HG03039 (cell line): ENCODE data around the gene INTS2.
A peak's percentile ranks its signal among the peaks of the same experiment; 100 is the strongest.
"Not testable (repeated sequence)": the region's sequence is repeated elsewhere in the genome, so short reads cannot be mapped to it uniquely, and the experiment has no call there.

Experiments used
- ATAC-seq: cut with Tn5 transposase; IDR thresholded peaks from one replicate; pipeline ENCODE4 v1.9.1; 2021; ENCODE audit warnings: mild to moderate bottlenecking, moderate library complexity; ENCODE audit not compliant: unreplicated experiment

Gene INTS2

DNA sequence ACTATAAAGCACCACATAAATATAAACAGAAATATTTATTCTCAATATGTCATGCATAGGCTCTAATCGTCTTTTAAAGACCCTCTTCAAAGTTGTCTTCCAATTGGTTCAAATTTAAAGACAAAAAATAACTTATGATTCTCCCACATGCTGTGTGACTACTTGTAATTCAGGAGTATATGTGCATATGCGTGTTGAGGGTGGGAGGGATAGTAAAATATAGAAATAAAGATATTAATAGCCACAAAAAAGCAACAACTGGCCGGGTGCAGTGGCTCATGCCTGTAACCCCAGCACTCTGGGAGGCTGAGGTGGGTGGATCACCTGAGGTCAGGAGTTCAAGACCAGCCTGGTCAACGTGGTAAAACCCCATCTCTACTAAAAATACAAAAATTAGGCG, 33.5 kb downstream of the INTS2 start:
- ATAC-seq, result not testable (repeated sequence)

DNA sequence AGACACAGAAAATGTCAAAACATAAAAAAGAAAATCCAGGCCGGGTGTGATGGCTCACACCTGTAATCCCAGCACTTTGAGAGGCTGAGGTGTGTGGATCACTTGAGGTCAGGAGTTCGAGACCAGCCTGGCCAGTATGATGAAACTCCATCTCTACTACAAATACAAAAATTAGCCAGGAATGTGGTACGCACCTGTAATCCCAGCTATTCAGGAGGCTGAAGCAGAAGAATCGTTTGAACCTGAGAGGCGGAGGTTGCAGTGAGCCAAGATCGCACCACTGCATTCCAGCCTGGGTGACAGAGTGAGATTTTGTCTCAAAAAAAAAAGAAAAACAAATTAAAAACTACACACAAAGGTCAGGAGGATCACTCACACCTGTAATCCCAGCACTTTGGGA, 40.0 kb downstream of the INTS2 start:
- not testable (repeated sequence) for ATAC-seq

- not testable (repeated sequence) for ATAC-seq
These were observed 41.9 kb downstream of the INTS2 start for GRCh38 chr17:61885865-61886264.

DNA sequence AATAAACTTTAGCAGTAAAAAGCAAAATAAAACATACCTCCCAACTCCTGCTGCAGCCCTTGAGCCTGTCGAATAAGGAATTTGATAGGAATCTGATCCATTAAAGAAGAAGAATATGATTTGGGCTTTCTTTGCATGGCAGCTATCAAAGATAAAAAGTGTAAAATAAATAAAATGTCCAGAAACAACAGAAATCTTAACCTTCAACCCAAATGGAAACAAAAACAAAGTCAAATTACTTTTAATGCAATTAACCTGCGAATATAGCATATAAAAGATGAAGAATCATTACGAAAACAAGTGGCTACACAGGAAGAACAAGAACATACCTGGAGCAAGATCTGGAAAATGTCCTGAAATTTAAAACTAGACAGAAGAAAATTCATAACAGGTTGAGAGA, 42.9 kb downstream of the INTS2 start:
- ATAC-seq, result no peak

DNA sequence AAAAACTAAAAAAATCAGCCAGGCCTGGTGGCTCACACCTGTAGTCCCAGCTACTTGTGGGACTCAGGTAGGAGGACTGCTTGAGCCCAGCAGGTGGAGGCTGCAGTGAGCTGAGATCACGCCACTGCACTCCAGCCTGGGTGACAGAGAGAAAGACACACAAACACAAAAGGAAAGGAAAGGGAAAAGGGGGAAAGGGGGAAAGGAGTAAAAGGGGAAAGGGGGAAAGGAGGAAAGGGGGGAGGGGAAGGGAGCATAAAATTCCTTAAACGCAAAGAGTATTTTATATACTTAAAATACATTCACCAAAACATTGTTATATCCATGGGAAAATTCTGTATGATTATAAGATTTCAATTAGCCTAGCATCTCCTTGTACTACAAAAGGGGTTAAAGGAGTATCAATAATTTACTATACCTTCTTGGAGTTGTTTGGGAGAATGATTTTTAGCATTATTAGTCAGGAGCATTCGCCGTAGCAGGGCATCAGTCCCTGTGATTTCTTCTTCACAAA, 47.1 kb downstream of the INTS2 start:
- ATAC-seq, result no peak

DNA sequence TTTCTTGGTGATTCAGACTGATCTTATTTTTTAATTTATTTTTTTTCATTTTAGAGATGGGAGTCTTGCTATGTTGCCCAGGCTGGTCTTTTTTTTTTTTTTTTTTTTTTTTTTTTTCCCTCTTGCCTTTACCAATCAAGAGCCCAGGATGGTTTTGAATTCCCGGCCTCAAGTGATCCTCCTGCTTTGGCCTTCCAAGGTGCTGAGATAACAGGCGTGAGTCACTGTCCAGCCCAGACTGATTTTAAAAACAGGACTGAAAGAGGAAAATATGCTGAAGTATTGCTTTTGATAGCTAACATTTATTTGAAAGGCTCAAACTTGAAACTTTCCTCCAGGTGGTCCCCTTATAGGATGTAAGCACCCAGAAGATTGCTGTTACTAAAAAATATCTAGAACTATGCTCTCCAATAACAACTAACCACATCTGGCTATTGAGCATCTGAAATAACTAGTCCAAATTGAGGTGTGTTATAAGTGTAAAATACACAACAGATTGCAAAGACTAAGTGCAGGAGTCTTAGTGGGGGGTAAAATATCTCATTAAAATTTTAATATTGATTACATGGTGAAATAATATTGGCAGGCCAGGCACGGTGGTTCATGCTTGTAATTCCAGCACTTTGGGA, 48.7 kb downstream of the INTS2 start:
- ATAC-seq, result no peak

DNA sequence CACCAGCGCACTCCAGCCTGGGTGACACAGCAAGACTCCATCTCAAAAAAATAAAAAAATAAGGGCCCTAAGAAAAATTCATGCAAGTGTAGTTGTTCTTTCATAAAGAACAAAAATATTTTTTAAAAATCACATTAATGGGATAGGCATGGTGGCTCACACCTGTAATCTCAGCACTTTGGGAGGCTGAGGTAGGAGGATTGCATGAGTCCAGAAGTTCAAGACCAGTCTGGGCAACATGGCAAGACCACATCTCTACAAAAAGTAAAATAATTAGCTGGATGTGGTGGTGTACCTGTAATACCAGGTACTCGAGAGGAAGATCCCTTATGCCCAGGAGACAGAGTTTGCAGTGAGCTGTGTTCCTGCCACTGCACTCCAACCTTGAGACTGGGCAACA, 49.3 kb downstream of the INTS2 start:
- ATAC-seq, result no peak

DNA sequence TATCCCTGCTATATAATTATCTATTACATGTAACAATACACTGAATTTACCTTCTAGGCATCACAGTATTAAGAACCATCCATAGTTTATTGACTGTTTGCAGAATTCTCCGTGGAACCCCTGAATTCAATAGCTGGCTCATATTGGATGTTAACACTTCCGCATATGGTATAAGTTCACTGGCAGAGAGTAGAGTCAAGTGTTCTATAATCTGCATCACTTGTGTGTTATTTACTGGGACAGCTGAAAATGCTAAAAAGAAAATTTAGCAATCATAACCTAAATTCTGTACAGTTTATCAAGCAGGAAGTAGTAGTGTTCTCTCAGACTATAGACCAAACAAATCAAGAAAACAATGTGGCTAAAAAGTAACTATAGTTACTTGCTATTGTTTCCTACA, 49.9 kb downstream of the INTS2 start:
- ATAC-seq, result no peak

- no peak for ATAC-seq
These were observed 52.0 kb downstream of the INTS2 start for GRCh38 chr17:61875804-61876203.

DNA sequence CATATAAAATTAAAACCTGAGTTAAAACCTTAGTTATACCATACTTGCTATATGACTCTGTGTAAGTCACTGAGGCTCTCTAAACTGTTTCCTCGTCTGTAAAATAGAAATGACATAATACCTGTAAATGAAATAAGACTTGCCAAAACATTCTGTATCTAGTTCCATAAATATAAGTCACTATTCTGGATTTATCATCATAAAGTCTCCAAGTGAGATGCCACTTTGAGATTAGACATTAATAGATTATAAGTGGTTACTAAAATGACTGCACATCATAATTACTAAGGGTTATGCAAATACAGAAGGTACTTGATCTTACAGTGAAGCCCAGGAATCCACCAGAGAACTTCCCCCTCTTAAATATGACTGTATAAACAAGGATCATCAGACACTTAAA, 52.5 kb downstream of the INTS2 start:
- ATAC-seq, result no peak

- ATAC-seq, result no peak
These were observed 53.7 kb downstream of the INTS2 start for GRCh38 chr17:61874075-61874474.

DNA sequence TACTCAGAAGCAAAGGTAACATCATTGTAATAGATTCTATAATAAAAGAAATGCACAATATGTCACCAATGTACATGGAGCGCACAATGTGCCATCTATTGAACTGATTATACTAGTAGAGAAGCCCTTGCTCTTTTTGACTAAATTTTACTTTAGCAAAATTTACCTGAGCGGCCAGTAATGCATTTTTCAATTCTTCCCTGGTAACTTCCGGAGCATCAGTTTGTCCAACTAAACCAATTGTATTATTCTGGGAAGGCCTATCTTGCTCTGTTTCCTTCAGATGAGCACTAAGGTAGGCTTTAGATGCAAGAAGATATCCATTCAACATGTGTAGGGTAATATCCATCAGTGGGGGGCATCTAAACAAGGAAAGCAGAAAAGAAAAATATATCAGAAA, 55.7 kb downstream of the INTS2 start:
- no peak for ATAC-seq

DNA sequence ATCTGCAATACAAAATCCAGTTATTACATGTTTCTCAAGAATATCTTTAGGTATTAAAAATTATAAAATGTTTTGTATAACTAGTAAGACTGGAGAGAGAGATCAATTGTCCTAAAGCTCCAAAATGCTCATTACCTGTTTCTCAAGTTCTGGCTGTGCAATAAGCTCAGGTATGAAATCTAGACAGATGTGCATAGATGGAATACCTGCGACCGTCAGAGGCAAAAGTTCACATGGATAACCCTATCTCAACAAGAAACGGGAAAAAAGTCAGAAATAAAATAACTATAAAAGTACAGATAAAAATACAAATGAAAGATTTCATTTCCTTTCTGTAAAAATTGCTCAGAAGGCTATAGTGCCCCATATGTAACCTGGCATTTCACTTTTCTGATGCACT, 58.6 kb downstream of the INTS2 start:
- ATAC-seq, result no peak

DNA sequence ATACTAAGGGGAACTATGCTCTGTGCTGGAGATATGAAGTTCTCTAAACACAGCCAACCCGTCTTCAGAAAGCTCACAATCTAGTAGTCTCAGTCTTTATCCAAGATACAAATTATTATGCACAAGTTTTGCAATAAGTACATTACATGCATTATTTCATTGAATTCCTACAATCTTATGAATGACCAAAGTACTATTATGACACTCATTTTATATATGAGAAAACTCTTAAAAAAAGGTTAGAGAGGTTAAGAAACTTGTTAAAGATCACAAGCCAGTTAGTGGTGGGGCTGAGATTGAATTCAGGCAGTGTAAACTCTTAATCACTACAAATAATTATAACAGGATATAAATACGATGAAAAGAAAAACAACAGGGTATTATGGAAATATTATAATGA, 59.7 kb downstream of the INTS2 start:
- no peak for ATAC-seq

DNA sequence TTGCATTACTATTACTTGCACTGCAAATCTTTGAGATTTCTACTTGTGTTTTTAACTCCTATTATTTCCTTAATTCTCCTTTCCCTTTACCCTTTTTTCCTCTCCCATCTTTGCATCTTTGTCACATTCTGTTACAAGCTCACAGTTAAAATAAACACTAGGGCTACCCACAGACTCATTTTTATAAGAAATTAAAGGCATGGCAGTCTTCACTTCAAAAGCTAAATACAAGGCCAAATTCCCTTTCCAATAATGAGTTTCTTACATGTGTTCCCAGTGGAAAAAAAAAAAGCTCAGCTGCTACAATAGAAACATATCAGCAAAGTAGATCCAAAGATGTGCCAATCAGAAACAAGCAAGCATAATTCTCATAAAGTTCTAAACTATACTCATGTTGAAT, 60.7 kb downstream of the INTS2 start:
- ATAC-seq, result no peak

DNA sequence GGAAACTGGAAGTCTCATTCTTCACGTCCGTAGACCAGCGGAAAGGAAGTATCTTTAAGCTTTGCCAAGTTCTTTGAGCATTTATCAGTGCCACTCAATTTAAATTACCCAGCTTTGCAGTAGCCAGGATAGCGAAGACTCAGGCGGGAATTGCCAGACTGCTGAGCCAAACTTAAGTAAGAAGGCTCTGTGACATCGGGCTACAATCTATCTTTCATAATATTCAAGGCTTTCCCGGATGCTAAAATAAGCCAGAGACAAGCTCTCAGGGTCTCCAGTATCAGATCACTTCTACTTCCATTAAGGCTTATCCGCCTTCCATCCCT, 64.0 kb downstream of the INTS2 start:
- no peak for ATAC-seq

GRCh38 chr17:61862975-61863800, 64.6 kb downstream of the INTS2 start, which contains the start of gene BRIP1:
BRIP1 (minus strand) TSS chr17:61863528; CDS start chr17:61861539, 1,989 bp downstream.
- peak; percentile 89 for ATAC-seq

- ATAC-seq, result no peak
These were observed 65.6 kb downstream of the INTS2 start for GRCh38 chr17:61862105-61862574.

GRCh38 chr17:61860397-61860796, 67.4 kb downstream of the INTS2 start:
- ATAC-seq, result not testable (repeated sequence)

DNA sequence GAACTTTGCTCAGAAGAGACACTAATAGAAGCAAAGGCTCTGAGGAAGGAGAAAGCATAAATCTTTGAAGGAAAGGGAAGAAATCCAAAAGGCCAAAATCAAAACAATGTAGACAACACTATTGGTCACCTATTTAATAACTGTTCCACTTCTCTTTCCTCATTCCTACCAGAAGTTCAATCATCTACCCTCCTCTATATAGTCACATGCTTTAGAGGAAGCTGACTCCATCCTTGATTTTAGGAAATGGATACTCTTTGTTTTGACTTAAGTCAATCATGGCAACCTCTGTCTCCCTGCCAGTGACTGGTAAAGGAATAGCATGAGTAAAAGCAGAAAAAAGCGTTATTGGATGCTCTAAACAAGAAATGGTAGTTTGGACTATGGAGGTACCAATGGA, 71.7 kb downstream of the INTS2 start:
- no peak for ATAC-seq

- ATAC-seq, result no peak
These were observed 74.9 kb downstream of the INTS2 start for GRCh38 chr17:61852857-61853256.

DNA sequence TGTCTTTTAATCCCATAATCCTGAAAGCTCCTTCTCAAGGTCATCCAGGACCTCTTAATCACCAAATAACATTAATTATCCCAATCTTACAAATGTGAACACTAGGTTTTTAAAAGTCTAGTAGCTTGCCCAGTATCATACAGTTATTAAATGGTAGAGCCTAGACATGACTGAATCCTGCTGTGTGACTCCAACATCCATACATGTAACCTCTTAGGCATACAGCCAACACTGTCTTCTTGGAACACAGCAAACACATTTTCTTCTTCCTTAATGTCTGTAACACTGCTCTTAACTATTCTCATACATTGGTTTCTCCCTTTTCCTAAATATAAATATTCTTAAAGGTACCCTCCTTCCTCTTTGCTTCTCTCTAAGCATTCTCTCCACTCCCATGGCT, 78.1 kb downstream of the INTS2 start:
- ATAC-seq, result no peak
